Measurements from ENCODE around the gene ADIPOR2.
A peak's percentile ranks its signal among the peaks of the same experiment; 100 is the strongest.

ADIPOR2 gene

DNA sequence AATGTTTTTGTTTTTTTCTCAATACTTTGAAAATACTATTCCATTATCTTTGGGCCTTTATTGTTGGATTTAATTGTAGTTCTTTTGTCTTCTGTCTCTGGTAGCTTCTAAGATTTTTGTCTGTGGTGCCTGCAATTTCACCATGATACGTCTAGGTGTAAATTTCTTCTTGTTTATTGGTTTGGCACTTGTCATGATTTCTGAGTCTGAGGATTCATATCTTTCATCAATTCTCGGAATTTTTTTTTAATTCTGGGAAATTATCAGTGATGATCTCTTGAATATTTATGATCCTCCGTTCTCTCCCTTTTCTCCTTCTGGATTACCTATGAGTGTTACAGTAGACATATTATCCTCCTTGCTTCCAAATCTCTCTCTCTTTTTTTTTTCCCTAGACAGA is 14.8 kb upstream of the ADIPOR2 start:
- DNase-seq (ENCODE audit: low read depth), result no peak
- H3K4me3 ChIP-seq (ENCODE audit: low read depth, low read length), result no peak overlapping the region
- TF ChIP-seq, protein P1, sequence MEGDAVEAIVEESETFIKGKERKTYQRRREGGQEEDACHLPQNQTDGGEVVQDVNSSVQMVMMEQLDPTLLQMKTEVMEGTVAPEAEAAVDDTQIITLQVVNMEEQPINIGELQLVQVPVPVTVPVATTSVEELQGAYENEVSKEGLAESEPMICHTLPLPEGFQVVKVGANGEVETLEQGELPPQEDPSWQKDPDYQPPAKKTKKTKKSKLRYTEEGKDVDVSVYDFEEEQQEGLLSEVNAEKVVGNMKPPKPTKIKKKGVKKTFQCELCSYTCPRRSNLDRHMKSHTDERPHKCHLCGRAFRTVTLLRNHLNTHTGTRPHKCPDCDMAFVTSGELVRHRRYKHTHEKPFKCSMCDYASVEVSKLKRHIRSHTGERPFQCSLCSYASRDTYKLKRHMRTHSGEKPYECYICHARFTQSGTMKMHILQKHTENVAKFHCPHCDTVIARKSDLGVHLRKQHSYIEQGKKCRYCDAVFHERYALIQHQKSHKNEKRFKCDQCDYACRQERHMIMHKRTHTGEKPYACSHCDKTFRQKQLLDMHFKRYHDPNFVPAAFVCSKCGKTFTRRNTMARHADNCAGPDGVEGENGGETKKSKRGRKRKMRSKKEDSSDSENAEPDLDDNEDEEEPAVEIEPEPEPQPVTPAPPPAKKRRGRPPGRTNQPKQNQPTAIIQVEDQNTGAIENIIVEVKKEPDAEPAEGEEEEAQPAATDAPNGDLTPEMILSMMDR (IDR thresholded peaks at IDR 0.05; ENCODE audit: control insufficient read depth, extremely low read depth, insufficient read depth), result no peak

DNA sequence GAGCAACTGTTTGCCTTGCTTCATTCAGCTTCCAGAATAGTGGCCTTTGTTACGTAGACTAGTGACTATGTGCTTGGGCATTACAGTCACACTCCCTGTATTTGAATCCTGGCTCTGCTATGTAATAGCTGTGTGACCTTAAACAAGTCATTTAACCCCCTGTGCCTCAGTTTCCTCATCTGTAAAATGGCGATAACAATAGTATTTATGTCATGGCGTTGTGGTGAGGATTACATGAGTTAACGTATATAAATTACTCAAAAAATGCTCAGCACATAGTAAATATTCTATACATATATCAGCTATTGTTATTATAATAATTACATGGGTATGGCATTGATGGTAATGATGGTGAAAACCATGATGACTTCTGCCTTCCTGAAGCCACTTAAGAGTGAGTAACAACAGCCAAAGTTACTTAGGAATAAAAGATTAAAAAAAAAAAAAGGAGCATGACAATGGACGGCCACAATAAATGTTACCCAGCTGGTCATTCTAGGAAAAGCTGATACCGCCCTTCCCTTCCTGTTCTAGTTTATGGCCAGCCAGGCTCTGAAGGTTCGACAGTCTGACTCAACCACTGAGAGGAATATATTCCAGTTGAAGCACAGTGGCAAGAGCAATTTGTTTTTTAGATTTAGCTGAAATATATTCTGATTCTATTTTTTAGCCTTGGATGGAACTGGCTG is 9.9 kb upstream of the ADIPOR2 start:
- H3K4me3 ChIP-seq (ENCODE audit: low read depth, low read length), result no peak overlapping the region
- no peak for DNase-seq (ENCODE audit: low read depth)
- TF ChIP-seq, protein P1 (IDR thresholded peaks at IDR 0.05; ENCODE audit: control insufficient read depth, extremely low read depth, insufficient read depth), result no peak

DNA sequence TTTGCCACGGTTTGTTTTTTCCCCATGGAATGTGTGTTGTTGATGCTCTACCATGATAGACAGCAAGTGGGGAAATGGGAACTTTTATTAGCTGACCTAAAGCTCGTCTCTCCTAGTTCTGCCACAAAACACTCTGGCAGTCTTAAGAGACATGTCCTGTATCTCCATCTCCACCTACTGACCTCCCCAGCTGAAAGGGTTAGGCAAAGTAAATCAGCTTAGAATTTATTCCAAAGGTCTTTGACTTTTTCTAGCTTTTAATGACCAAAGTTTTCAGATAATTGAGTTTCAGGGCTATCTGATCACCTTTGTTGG is 9.4 kb upstream of the ADIPOR2 start:
- TF ChIP-seq, protein P1 (IDR thresholded peaks at IDR 0.05; ENCODE audit: control insufficient read depth, extremely low read depth, insufficient read depth), result no peak
- no peak for DNase-seq (ENCODE audit: low read depth)

DNA sequence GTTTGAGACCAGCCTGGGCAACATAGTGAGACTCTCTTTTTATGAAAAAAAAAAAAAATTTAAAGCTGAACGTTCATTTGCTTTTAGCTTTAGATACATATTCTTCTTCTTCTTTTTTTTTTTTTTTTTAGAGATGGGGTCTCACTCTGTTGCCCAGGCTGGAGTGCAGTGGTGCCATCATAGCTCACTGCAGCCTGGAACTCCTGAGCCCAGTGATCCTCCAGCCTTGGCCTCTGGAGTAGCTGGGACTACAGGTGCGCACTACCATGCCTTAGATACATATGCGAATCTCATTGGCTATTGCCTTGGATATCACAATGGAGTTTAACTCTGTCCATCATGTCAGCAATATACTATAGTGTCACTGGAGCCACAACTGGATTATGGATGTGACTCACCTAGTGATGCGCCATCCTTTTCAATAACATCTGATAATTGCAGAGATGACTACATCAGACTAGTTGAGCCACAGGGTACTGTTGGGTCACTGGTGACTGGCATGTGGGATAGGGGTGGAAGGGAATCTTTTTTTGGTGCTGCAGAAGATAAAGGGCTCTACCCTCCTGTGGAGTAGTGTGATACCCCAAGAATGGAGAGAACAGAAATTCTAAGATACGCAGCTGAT is 2.7 kb upstream of the ADIPOR2 start:
- TF ChIP-seq, protein P1 (IDR thresholded peaks at IDR 0.05; ENCODE audit: control insufficient read depth, extremely low read depth, insufficient read depth), result no peak
- no peak overlapping the region for H3K4me3 ChIP-seq (ENCODE audit: low read depth, low read length)
- no peak for DNase-seq (ENCODE audit: low read depth)

More for the DNA sequence above, 9.4 kb upstream of the ADIPOR2 start:
- H3K4me3 ChIP-seq (ENCODE audit: low read depth, low read length), result no peak overlapping the region

DNA sequence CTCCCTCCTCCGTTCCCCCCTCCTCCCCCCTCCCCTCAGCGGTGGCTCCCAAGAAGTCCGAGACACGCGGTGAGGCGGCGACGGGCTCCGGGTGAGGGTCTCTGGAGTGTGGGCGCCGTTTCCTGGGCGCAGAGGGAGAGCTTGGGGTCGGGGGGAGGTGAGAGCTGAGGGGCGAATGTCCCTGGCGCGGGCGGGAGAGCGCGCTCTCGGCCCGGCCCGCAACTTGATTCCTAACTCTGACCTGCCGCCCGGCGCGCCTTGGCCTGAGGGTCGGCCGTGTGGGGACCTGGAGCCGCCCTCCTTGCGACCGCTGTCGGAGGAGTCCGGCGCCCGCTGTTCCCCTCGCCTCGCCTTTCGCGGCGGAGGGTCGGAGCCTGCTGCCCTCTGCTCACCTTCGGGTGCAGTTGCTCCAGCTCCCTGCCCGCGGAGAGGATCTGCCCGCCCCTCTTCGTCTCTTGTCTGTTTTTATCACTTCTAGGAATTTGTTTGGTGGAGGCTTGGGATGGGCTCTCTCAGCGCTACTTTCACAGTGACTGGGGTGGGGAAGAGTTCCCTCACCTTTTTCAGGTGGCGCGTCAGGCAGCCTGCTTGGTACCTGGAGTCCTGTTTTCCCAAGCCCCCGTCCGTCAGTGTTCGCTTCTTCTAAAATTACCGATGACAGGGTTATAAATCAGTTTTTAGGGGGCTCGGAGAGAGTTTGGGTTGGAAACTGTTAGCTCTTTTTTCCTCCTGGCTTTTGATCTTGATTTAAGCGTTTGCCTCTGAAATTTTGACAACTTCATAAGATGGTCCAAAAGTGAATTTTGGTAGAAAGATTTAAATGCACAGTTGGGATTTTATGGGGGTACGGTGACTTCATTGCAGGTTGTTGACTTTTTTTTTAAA is 495 bp downstream of the ADIPOR2 start:
- TF ChIP-seq, protein P1 (IDR thresholded peaks at IDR 0.05; ENCODE audit: control insufficient read depth, extremely low read depth, insufficient read depth), result no peak
- no peak for DNase-seq (ENCODE audit: low read depth)
- peak overlapping the region; percentile 69 for H3K4me3 ChIP-seq (ENCODE audit: low read depth, low read length)

DNA sequence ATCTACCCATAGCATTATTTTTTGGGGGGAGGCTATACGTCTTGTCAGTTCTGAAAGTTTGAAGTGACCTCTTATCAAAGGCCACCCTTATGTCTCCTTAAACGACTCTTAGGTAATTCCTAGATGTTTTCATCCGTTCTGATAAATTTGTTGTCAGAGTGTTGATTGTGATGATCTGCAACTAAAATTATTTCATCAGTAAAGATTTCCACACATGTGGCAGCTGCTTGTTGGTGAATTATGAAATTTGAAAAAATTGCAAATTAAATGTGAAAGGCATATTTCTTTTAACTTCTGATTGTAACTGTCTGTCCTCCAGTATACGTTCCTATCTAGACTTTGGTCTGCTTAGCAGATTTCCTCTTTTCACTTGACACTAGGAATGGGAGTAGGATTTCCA is 1.4 kb downstream of the ADIPOR2 start:
- DNase-seq (ENCODE audit: low read depth), result no peak
- H3K4me3 ChIP-seq (ENCODE audit: low read depth, low read length), result peak overlapping the region; percentile 69
- TF ChIP-seq, protein P1 (IDR thresholded peaks at IDR 0.05; ENCODE audit: control insufficient read depth, extremely low read depth, insufficient read depth), result no peak
